ENCODE measurements around the gene C8G. TPM values are rescaled to one million over a fixed set of nuclear protein-coding genes. Genes with fewer than 3 reads are reported as not detected.

Gene C8G
- total and polyA plus RNA-seq, 2 of the 13 experiments (the other 11 are each of a cell fraction or from before 2014, with no cell fraction given) = 4.9 to 12.8 TPM

DNA sequence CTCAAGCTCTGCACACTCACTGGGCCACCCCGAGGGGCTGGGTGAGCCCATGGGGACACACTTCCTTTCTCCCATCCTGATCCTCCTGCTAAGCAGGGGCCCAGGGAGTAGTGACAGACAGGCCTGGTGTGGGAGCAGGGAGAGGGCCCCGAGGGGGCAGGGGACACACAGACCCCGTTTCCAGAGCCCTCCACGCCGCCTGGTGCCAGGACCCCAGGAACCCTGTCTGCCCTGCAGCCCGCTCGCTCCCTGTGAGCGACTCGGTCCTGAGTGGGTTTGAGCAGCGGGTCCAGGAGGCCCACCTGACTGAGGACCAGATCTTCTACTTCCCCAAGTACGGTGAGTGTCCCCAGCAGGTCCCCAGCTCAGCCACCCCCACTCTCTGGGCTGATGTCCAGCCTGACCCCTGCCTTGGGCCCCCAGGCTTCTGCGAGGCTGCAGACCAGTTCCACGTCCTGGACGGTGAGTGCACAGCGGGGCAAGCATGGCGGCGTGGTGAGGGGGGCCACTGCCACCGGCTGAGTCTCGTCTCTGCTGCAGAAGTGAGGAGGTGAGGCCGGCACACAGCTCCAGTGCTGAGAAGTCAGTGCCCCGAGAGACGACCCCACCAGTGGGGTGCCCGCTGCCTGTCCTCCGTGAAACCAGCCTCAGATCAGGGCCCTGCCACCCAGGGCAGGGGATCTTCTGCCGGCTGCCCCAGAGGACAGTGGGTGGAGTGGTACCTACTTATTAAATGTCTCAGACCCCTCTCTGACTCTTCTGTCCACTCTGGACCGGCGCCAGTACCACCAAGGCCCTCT is 1.4 kb downstream of the C8G start (continued):
- TF ChIP-seq ZNF687 (CRISPR knock-in tag; IDR thresholded peaks at IDR 0.05) (peak; percentile 48; the same call in 1 of the 2 replicates), KMT2A (CRISPR knock-in tag; IDR thresholded peaks at IDR 0.05) (no peak), SMAD1 (CRISPR knock-in tag; IDR thresholded peaks at IDR 0.05; ENCODE audit: borderline replicate concordance, low read depth) (0 out of 2 replicates have a peak, but pooled peaks have one; percentile 51), ZNF557 (CRISPR knock-in tag; IDR thresholded peaks at IDR 0.05) (no peak), ZNF773 (CRISPR knock-in tag; IDR thresholded peaks at IDR 0.05; ENCODE audit: borderline replicate concordance) (no peak), PAF1 (CRISPR knock-in tag; IDR thresholded peaks at IDR 0.05) (no peak), EED (CRISPR knock-in tag; IDR thresholded peaks at IDR 0.05) (0 out of 2 replicates have a peak, but pooled peaks have one; percentile 21), ZNF839 (CRISPR knock-in tag; IDR thresholded peaks at IDR 0.05; ENCODE audit: borderline replicate concordance) (no peak), KDM3A (CRISPR knock-in tag; IDR thresholded peaks at IDR 0.05; ENCODE audit: low read depth) (0 out of 2 replicates have a peak, but pooled peaks have one; percentile 15)
- TF ChIP-seq, protein P1, sequence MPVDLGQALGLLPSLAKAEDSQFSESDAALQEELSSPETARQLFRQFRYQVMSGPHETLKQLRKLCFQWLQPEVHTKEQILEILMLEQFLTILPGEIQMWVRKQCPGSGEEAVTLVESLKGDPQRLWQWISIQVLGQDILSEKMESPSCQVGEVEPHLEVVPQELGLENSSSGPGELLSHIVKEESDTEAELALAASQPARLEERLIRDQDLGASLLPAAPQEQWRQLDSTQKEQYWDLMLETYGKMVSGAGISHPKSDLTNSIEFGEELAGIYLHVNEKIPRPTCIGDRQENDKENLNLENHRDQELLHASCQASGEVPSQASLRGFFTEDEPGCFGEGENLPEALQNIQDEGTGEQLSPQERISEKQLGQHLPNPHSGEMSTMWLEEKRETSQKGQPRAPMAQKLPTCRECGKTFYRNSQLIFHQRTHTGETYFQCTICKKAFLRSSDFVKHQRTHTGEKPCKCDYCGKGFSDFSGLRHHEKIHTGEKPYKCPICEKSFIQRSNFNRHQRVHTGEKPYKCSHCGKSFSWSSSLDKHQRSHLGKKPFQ (CRISPR knock-in tag; IDR thresholded peaks at IDR 0.05; ENCODE audit: insufficient replicate concordance) = no peak
- TF ChIP-seq, protein P2, sequence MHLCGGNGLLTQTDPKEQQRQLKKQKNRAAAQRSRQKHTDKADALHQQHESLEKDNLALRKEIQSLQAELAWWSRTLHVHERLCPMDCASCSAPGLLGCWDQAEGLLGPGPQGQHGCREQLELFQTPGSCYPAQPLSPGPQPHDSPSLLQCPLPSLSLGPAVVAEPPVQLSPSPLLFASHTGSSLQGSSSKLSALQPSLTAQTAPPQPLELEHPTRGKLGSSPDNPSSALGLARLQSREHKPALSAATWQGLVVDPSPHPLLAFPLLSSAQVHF (CRISPR knock-in tag; IDR thresholded peaks at IDR 0.05) = 0 out of 2 replicates have a peak, but pooled peaks have one; percentile 6
